ENCODE data around the gene CEACAM21.

The CEACAM21 gene

DNA sequence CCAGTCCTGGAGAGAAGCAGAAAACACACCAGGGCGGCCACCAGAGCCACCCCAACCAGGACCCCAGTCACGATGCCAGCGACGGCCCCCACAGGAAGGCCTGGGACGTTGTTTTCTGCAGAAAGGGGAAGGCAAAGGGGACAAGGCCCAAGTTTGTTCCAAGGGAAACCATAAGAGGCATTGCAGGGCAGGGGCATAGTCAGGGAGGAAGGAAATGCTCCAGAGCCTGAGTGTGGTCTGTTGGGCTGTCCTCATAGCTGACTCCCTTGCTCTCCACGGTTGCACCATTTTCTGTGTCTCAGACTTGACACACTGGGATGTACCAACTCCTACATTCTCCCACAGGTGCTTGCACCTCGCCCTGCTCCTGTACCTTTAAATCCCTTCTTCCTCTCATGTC, 45.7 kb downstream of the CEACAM21 start:
- DNase-seq, result no peak

GRCh38 chr19:41623360-41623759, 47.4 kb downstream of the CEACAM21 start:
- no peak for DNase-seq

DNA sequence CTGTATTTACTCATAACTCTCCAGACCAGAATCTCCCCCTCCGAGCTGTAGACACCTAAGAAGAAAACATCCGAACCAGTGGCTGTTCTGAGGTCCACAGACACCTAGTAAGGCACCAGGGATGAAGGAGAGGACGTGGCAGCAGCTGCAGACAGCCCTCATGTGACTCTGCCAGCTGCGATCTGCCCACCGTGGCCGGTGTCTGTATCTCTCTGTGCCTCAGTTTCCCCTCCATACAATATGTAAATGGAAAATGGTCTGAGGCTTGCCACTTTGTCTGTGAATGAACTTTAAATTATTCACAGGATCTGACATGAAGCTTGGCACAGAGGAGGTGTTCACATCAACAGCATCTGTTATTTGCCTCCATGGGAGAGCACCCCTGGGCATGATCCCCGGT, 48.5 kb downstream of the CEACAM21 start:
- no peak for DNase-seq

DNA sequence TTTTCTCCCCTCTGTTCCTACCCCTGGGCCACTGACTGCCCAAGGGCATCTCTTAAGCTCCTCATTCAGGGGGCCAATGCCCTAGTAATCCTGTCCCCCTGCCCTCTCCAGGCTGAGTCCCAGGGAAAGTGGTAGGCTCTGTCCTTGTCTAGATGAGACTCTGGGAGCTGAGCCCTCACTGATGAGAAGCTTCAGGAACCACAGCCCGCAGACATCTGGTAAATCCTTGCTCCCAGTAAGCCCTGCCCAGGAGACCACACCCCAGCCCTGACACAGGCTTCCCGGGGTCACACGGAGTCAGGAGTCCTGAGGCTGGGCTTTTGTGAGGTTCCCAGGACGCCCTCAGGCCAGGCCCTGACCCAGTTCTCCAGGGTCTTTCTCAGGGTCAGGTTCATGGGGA, 49.0 kb downstream of the CEACAM21 start:
- DNase-seq, result no peak

- no peak for DNase-seq
Observed at GRCh38 chr19:41626278-41626677, 50.3 kb downstream of the CEACAM21 start.

DNA sequence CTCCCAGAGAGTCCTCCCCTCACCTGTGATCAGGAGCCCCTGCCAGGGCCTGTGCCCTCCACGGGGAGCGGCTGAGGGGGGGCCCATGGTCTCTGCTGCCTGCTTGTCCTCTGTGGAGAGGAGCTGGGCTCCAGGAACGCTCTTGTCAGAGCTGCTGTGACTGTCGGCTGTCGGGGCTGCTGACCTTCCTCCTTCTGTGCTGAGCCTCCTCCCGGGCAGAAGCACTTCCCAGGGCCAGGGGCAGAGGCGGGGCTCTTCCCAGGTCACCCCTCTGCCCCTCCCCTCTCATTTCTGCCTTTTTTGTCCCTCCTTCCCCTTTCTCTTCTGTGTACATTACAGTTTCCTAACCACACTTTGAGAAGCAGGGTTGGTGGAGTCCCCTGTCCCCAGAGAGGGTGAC, 50.9 kb downstream of the CEACAM21 start, which contains the start of gene CEACAM4:
TSS of gene CEACAM4 (minus strand) at position 198 of the 400 bp plus-strand sequence. CDS start at position 87, 111 bp downstream.
- no peak for DNase-seq

DNA sequence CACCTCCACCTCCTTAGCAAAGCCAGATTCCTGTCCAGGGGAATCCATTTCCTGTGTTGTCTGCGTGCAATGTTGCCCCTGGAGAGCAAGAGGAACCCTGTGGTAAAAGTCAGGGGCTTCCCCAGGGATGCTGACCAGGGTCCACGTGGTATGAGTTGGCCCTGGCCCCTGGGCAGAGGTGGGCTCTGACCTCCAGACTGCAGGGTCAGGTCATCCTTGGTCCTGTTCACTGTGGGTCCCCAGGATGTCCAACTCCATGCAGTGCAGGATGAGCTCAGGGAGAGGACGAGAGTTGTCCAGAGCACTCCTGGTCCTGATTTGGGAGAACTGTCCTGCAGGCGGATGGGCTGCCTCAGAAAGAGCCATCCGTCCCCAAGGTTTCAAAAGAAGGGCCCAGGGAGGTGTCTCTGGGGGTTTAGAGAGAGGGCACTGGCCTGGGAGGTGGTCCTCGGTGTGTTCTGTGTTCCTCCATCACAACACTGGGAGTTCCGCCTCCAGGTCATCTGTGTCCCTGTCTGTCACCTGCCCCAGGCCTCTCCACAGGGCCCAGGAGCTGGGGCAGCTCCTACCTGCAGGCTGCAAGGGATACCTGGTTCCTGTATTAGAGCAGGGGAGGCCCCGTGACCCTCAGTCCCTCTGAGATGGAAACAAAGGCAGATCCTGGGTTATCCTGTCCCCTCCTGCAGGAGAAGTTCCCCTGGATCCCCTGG, 52.2 kb downstream of the CEACAM21 start:
- DNase-seq, result no peak

Data from activated CD4-positive, alpha-beta T cell treated with anti-CD3 and anti-CD28 coated beads for 1 hour (primary cell).